Common myeloid progenitor, CD34-positive (primary cell): ENCODE results near the gene NUB1.

ENCODE experiments used
- CTCF ChIA-PET: fragments of 350-600 bp; sonication (Branson Sonifier 250); formaldehyde crosslinking; loops from one replicate; lab custom pipeline; 2021; ENCODE audit warnings: antibody characterized with exemption; lab: Charles Lee
- POLR2A ChIA-PET: fragments of 350-600 bp; sonication (Branson Sonifier 250); formaldehyde crosslinking; loops from one replicate; lab custom pipeline; 2021; ENCODE audit warnings: antibody characterized with exemption; lab: Charles Lee
- DNase-seq, 3 donors: peaks; one replicate each; pipeline versions ENCODE4 v3.0.0 to v3.0.0-alpha.2; 2013
- H3K27ac ChIP-seq, 2 experiments: 1 replicate in 1 of 2; 2 replicates in 1 of 2; pipeline ENCODE4 v1.7.0; 2013; ENCODE audit warnings: inconsistent platforms in 2 of 2, low read length in 2 of 2, mild to moderate bottlenecking in 2 of 2, low read depth in 1 of 2, moderate library complexity in 1 of 2; ENCODE audit not compliant: severe bottlenecking in 2 of 2, insufficient read depth in 1 of 2, poor library complexity in 1 of 2
- H3K27me3 ChIP-seq, 5 experiments: replicated peaks in 2 of 5; 1 replicate in 3 of 5; 2 replicates in 2 of 5; pipeline versions ENCODE4 v1.6.1 to v1.7.0; 2013; ENCODE audit warnings: low read length in 4 of 5, mild to moderate bottlenecking in 2 of 5, moderate library complexity in 2 of 5, inconsistent platforms in 1 of 5; ENCODE audit not compliant: insufficient read depth in 5 of 5, control insufficient read depth in 4 of 5
- H3K36me3 ChIP-seq, 4 experiments: 1 replicate in 2 of 4; 2 replicates in 2 of 4; pipeline versions ENCODE4 v1.6.1 to v1.7.0; 2013; ENCODE audit warnings: low read length in 3 of 4, control low read depth in 1 of 4, mild to moderate bottlenecking in 1 of 4; ENCODE audit not compliant: control insufficient read depth in 4 of 4, insufficient read depth in 4 of 4
- H3K4me1 ChIP-seq, 4 experiments: 1 replicate in 3 of 4; 2 replicates in 1 of 4; pipeline versions ENCODE4 v1.6.1 to v1.7.1; 2013; ENCODE audit warnings: low read length in 3 of 4, mild to moderate bottlenecking in 3 of 4, control low read depth in 1 of 4, inconsistent platforms in 1 of 4, moderate library complexity in 1 of 4; ENCODE audit not compliant: control insufficient read depth in 4 of 4, insufficient read depth in 4 of 4; ENCODE audit errors: control extremely low read depth in 1 of 4
- H3K4me3 ChIP-seq, 7 experiments: 1 replicate in 4 of 7; 2 replicates in 3 of 7; pipeline versions ENCODE4 v1.5.1 to v1.7.0; 2013; ENCODE audit warnings: mild to moderate bottlenecking in 7 of 7, low read length in 6 of 7, moderate library complexity in 6 of 7, inconsistent platforms in 2 of 7, low read depth in 2 of 7, control low read depth in 1 of 7; ENCODE audit not compliant: insufficient read depth in 4 of 7, control insufficient read depth in 1 of 7; ENCODE audit errors: extremely low read depth in 1 of 7
- H3K9me3 ChIP-seq, 5 experiments: 1 replicate in 4 of 5; 2 replicates in 1 of 5; pipeline versions ENCODE4 v1.6.1 to v1.7.1; 2013; ENCODE audit warnings: low read length in 4 of 5, mild to moderate bottlenecking in 2 of 5, inconsistent platforms in 1 of 5, low read depth in 1 of 5, moderate library complexity in 1 of 5; ENCODE audit not compliant: control insufficient read depth in 4 of 5, insufficient read depth in 2 of 5; ENCODE audit errors: control extremely low read depth in 1 of 5
- WGBS: methylation state at CpG from one replicate; pipeline ENCODE4 v1.1.5; 2013; ENCODE audit not compliant: insufficient coverage; 5-methylcytosine and 5-hydroxymethylcytosine counted together

The NUB1 gene

GRCh38 chr7:151347200-151347599 is 5.6 kb downstream of the NUB1 start:
- WGBS = 100% methylated on average over 2 of the region's 6 CpGs

DNA sequence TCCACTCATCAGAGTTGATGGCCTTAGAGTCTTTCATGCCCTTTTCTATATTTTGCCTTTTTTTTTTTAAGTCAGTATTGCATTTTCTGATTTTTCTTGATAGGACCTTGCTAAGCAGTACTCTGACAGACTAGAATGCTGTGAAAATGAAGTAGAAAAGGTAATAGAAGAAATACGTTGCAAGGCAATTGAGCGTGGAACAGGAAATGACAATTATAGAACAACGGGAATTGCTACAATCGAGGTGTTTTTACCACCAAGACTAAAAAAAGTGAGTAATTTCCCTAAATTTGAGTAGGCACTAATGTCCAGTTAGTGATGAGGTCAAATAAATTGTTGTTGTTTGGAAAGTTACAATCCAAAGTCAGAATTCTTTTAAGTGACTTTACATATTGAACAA is 7.4 kb downstream of the NUB1 start:
- no peaks in the 10 kb centered on the region for H3K9me3 ChIP-seq
- H3K4me1 ChIP-seq = peaks cover 16 to 46% (median 35%) of the 10 kb centered on the region in 4 experiments
- WGBS = 25% methylated on average over 4 of the region's 4 CpGs
- no peak for DNase-seq
- H3K36me3 ChIP-seq = peaks cover 11 to 49% (median 27%) of the 10 kb centered on the region in 4 experiments
- POLR2A ChIA-PET = no interaction called here
- H3K27ac ChIP-seq = peak overlapping the region; percentile 34 to 87
- H3K27me3 ChIP-seq = no peaks in the 10 kb centered on the region
- H3K4me3 ChIP-seq = peak overlapping the region in 2 of 7 experiments; percentile 76 to 77
- CTCF ChIA-PET = interaction anchor here (0.6 to 12.3 kb wide), 5 partner anchors 8 to 40 kb away, joined by 3 to 155 read pairs (median 20); partner anchors contain the start of gene NUB1

More at GRCh38 chr7:151347200-151347599, 5.6 kb downstream of the NUB1 start:
- ChIA-PET POLR2A (no interaction called here), CTCF (interaction anchor here (0.7 to 12.3 kb wide), 3 partner anchors 15 to 804 kb away, joined by 4 to 155 read pairs (median 5); no protein-coding TSS in a partner anchor)
- H3K36me3 ChIP-seq = peaks cover 5 to 38% (median 21%) of the 10 kb centered on the region in 4 experiments
- H3K4me3 ChIP-seq = no peak overlapping the region
- no peak for DNase-seq
- H3K4me1 ChIP-seq = peaks cover 23 to 44% (median 37%) of the 10 kb centered on the region in 4 experiments
- no peaks in the 10 kb centered on the region for H3K9me3 ChIP-seq
- no peak overlapping the region for H3K27ac ChIP-seq
- no peaks in the 10 kb centered on the region for H3K27me3 ChIP-seq

DNA sequence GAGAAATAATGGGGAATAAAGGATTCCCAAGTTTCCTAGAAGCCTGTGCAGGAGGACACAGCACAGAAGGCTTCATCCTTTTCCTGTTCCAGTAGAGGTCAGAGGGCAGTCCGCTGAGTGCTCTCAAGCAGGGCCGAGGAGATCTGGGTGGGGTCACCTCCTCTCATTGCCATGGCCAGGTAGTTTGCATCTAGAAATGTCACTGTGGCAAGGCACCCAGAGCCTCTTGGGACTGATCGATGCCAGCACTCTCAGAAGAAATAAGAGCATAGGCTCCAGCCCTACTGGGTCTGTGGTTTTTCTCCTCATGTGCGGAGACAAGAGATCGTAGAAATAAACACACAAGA is 7.9 kb downstream of the NUB1 start:
- WGBS = 62% methylated on average over 5 of the region's 5 CpGs
- CTCF ChIA-PET = interaction anchor here (0.6 to 12.3 kb wide), 7 partner anchors 9 to 40 kb away, joined by 3 to 155 read pairs (median 6); partner anchors contain the start of gene NUB1
- Histone ChIP-seq H3K9me3 (no peaks in the 10 kb centered on the region), H3K4me3 (peak overlapping the region in 6 of 7 experiments; percentile 20 to 77 (median 62)), H3K4me1 (peaks cover 16 to 46% (median 35%) of the 10 kb centered on the region in 4 experiments), H3K36me3 (peaks cover 11 to 49% (median 28%) of the 10 kb centered on the region in 4 experiments), H3K27me3 (no peaks in the 10 kb centered on the region), H3K27ac (peak overlapping the region; percentile 34 to 87)
- POLR2A ChIA-PET = no interaction called here
- no peak for DNase-seq

GRCh38 chr7:151351027-151351426 is 9.4 kb downstream of the NUB1 start:
- peaks cover 16 to 46% (median 35%) of the 10 kb centered on the region in 4 experiments for H3K4me1 ChIP-seq
- H3K9me3 ChIP-seq = no peaks in the 10 kb centered on the region
- H3K4me3 ChIP-seq = no peak overlapping the region
- CTCF ChIA-PET = interaction anchor here (0.6 to 12.3 kb wide), 17 partner anchors 8 to 183 kb away, joined by 3 to 155 read pairs (median 5); partner anchors contain the start of genes GBX1 and NUB1
- WGBS = 82% methylated on average over 6 of the region's 8 CpGs
- peak overlapping the region in 1 of 2 experiments; percentile 4 for H3K27ac ChIP-seq
- no peaks in the 10 kb centered on the region for H3K27me3 ChIP-seq
- peaks cover 11 to 51% (median 32%) of the 10 kb centered on the region in 4 experiments for H3K36me3 ChIP-seq
- DNase-seq = peak; percentile 31 to 38 (median 38)
- POLR2A ChIA-PET = interaction anchor here (0.6 kb wide), 1 partner anchor 30 kb away, joined by 3 read pairs; no protein-coding TSS in a partner anchor

GRCh38 chr7:151351967-151352366 is 10.4 kb downstream of the NUB1 start:
- POLR2A ChIA-PET = interaction anchor here (1.2 kb wide), 1 partner anchor 96 kb away, joined by 3 read pairs; no protein-coding TSS in a partner anchor
- Histone ChIP-seq H3K9me3 (no peaks in the 10 kb centered on the region), H3K4me3 (peak overlapping the region in 5 of 7 experiments; percentile 0 to 37 (median 34)), H3K27ac (peak overlapping the region; percentile 29 to 69), H3K4me1 (peaks cover 16 to 46% (median 35%) of the 10 kb centered on the region in 4 experiments), H3K36me3 (peaks cover 13 to 49% (median 32%) of the 10 kb centered on the region in 4 experiments), H3K27me3 (no peaks in the 10 kb centered on the region)
- CTCF ChIA-PET = interaction anchor here (0.6 to 12.3 kb wide), 20 partner anchors 8 to 270 kb away, joined by 3 to 155 read pairs (median 5); partner anchors contain the start of genes GBX1 and NUB1
- WGBS = 3% methylated on average over 5 of the region's 6 CpGs
- peak; percentile 70 to 93 (median 87) for DNase-seq

- Histone ChIP-seq H3K27me3 (no peaks in the 10 kb centered on the region), H3K4me1 (peaks cover 16 to 46% (median 35%) of the 10 kb centered on the region in 4 experiments), H3K36me3 (peaks cover 13 to 45% (median 31%) of the 10 kb centered on the region in 4 experiments), H3K9me3 (no peaks in the 10 kb centered on the region), H3K4me3 (peak overlapping the region in 3 of 7 experiments; percentile 32 to 37 (median 35)), H3K27ac (peak overlapping the region; percentile 29 to 69)
- POLR2A ChIA-PET = interaction anchor here (1.2 kb wide), 1 partner anchor 96 kb away, joined by 3 read pairs; no protein-coding TSS in a partner anchor
- DNase-seq = no peak
- CTCF ChIA-PET = interaction anchor here (0.6 to 12.3 kb wide), 20 partner anchors 8 to 270 kb away, joined by 3 to 155 read pairs (median 5); partner anchors contain the start of genes GBX1 and NUB1
- 50% methylated on average over 4 of the region's 5 CpGs for WGBS
Observed at GRCh38 chr7:151352512-151352911, 10.9 kb downstream of the NUB1 start.
